Esophagus muscularis mucosa (tissue), 4 donors: ENCODE measurements around the gene SEC24B. TPM values are rescaled to one million over a fixed set of nuclear protein-coding genes. Genes with fewer than 3 reads are reported as not detected.

Source experiments
- DNase-seq: peaks from one replicate; pipeline ENCODE4 v3.0.0-alpha.2; 2017; ENCODE audit errors: extremely low spot score
- H3K27ac ChIP-seq, 4 donors: fragments of 200-600 bp; sonication (generic); replicated peaks in 1 of 4; 1 replicate in 3 of 4; 2 replicates in 1 of 4; pipeline ENCODE4 v1.5.1; 2016 to 2019; ENCODE audit warnings: mild to moderate bottlenecking in 1 of 4
- H3K27me3 ChIP-seq, 4 donors: fragments of 200-600 bp; sonication (generic); one replicate each; pipeline versions ENCODE4 v1.5.1 to v1.6.0; 2016 to 2019
- H3K36me3 ChIP-seq, 4 donors: fragments of 200-600 bp; sonication (generic); one replicate each; pipeline ENCODE4 v1.5.1; 2016 to 2019
- H3K4me1 ChIP-seq, 4 donors: fragments of 200-600 bp; sonication (generic); one replicate each; pipeline ENCODE4 v1.5.1; 2016 to 2019
- H3K4me3 ChIP-seq, 4 donors: fragments of 200-600 bp; sonication (generic); 1 replicate in 2 of 4; 2 replicates in 2 of 4; pipeline ENCODE4 v1.5.1; 2016 to 2019; ENCODE audit warnings: mild to moderate bottlenecking in 4 of 4, moderate library complexity in 1 of 4
- H3K9me3 ChIP-seq, 4 donors: fragments of 200-600 bp; sonication (generic); 1 replicate in 3 of 4; 2 replicates in 1 of 4; pipeline ENCODE4 v1.5.1; 2016 to 2019
- EP300 ChIP-seq: sonication (generic); formaldehyde crosslinking; IDR thresholded peaks from one replicate; pipeline ENCODE4 v1.6.1; 2017; ENCODE audit warnings: antibody characterized with exemption
- POLR2A ChIP-seq: fragments of 450-650 bp; IDR thresholded peaks from one replicate; pipeline ENCODE4 v1.6.1; 2017; ENCODE audit warnings: antibody characterized with exemption, moderate library complexity, mild to moderate bottlenecking, low read depth
- POLR2AphosphoS5 ChIP-seq, 2 donors: sonication (generic); formaldehyde crosslinking; IDR thresholded peaks; one replicate each; pipeline ENCODE4 v1.6.1; 2017; ENCODE audit warnings: antibody characterized with exemption in 2 of 2
- WGBS: methylation state at CpG from one replicate; pipeline ENCODE4 v1.1.5; 2018; 5-methylcytosine and 5-hydroxymethylcytosine counted together
- intact Hi-C: fragments of 100-400 bp; cut with DNase I; formaldehyde crosslinking; loops from one replicate; pipeline ENCODE4 v1.15.1; 2023
- total RNA-seq, 4 donors: library from RNA; depleted of rRNA; stranded (reverse); fragments of >200 nt; gene quantifications; one replicate each; pipeline versions ENCODE4 v1.1.0 to v1.2.1, GENCODE V29; 2016
- TF ChIP-seq, protein P1 (sequence below), 3 experiments: fragments of 200-600 bp in 2 of 3; fragments of 450-650 bp in 1 of 3; sonication (generic) in 2 of 3; IDR thresholded peaks; one replicate each; pipeline ENCODE4 v1.5.1; 2017 to 2019; ENCODE audit warnings: antibody characterized with exemption in 3 of 3, mild to moderate bottlenecking in 2 of 3, moderate library complexity in 1 of 3

SEC24B gene
- total RNA-seq, 4 donors from 2014 or later: 34.5 to 46.5 (median 37.0) TPM

DNA sequence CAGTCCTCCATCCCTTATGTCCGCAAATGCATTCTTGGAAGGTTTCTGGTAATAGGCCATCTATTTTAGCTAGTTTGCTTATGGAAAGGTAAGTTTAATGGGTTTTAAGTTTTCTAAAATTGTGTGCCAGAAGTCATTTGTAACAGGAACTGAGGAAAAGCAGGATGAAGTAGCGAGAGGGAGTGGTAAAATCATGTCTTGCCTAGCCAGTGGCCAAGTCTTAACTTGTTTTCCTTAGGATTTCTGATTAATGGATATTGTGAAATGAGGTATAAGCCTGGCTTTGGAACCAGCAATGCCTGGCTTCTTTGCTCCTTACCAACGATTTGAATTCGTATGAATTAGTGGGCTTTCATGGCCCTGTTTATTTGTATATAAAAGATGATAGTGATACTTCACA lies 7.3 kb downstream of the SEC24B start:
- Histone ChIP-seq H3K4me3 (peak overlapping the region in 2 of 4 donors; percentile 2 to 9), H3K27me3 (no peaks in the 10 kb centered on the region), H3K36me3 (peaks cover 0 to 6% (median under 1%) of the 10 kb centered on the region in 4 donors), H3K27ac (peak overlapping the region; percentile 29 to 66 (median 56)), H3K4me1 (peaks cover 65 to 90% (median 89%) of the 10 kb centered on the region in 4 donors), H3K9me3 (no peaks in the 10 kb centered on the region)
- DNase-seq: no peak
- intact Hi-C loops: no loop called here
- TF ChIP-seq POLR2AphosphoS5 (IDR thresholded peaks at IDR 0.05) (no peak), EP300 (no peak), POLR2A (no peak)
- TF ChIP-seq, protein P1, sequence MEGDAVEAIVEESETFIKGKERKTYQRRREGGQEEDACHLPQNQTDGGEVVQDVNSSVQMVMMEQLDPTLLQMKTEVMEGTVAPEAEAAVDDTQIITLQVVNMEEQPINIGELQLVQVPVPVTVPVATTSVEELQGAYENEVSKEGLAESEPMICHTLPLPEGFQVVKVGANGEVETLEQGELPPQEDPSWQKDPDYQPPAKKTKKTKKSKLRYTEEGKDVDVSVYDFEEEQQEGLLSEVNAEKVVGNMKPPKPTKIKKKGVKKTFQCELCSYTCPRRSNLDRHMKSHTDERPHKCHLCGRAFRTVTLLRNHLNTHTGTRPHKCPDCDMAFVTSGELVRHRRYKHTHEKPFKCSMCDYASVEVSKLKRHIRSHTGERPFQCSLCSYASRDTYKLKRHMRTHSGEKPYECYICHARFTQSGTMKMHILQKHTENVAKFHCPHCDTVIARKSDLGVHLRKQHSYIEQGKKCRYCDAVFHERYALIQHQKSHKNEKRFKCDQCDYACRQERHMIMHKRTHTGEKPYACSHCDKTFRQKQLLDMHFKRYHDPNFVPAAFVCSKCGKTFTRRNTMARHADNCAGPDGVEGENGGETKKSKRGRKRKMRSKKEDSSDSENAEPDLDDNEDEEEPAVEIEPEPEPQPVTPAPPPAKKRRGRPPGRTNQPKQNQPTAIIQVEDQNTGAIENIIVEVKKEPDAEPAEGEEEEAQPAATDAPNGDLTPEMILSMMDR (IDR thresholded peaks at IDR 0.05): no peak
- 39% methylated on average over 4 of the region's 4 CpGs for WGBS

DNA sequence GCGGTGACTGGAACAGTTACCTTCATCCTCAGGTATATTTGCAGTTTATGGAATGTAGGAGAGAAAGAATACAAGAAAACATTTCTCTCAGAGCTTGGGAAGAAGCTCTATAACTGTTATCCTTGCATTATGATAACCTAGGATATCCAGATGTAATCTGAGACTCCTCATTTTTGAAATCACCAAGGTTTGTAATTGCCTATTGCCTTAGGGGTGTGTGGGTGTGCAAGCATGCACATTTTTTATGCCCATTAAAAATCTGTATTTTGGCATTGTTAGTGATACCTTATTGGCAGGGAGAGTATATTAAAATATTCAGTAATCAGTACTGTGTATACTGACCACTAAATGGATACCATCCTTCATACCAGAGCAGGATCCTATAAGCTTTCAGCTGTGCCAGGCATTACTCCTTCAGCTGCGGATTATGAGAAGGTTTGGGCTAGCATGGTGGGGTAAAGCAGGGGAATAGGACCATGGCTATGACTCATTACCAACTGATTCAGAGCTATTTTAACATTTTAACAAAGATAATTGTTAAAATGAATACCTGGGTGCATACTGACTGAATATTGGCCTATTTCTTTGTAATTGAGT lies 8.3 kb downstream of the SEC24B start:
- H3K4me3 ChIP-seq: no peak overlapping the region

DNA sequence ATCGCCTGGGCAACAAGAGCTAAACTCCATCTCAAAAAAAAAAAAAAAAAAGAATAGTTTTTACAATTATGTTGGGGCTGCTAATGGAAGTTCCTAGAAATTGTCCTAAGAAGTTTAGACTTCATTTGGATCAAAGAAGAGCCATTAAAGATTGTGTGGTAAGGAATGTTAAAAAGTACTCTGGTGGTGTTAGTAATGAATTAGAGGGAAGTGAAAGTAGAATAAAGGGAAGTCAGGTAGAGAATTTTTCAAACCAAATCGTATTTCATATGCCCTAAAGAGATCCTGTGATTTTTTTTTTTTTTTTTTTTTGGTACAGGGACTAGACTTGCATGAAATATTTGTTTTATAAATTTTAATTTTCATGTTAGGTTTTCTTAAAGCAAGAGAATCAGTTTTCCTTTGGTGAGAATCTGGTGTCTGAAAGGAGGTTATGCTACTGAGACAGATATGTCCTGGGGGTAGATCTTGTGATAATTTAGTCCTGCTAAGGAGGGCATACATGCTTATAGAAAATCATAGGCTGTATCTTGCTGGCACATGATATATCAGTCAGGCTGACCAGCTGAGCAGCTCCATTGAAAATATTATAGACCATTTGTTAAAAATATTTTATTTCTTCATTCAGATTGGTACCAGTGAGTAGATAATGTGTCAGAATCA lies 10.7 kb downstream of the SEC24B start:
- WGBS: 73% methylated on average over 2 of the region's 2 CpGs
- no peaks in the 10 kb centered on the region for H3K9me3 ChIP-seq
- H3K36me3 ChIP-seq: peaks cover 0 to 10% (median 3%) of the 10 kb centered on the region in 4 donors
- DNase-seq: no peak
- H3K27ac ChIP-seq: no peak overlapping the region
- intact Hi-C loops: no loop called here
- H3K27me3 ChIP-seq: no peaks in the 10 kb centered on the region
- no peak overlapping the region for H3K4me3 ChIP-seq
- peaks cover 42 to 65% (median 57%) of the 10 kb centered on the region in 4 donors for H3K4me1 ChIP-seq
- TF ChIP-seq POLR2A: no peak
- no peak for TF ChIP-seq POLR2AphosphoS5 (IDR thresholded peaks at IDR 0.05)
- TF ChIP-seq, protein P1 (IDR thresholded peaks at IDR 0.05): no peak
- no peak for TF ChIP-seq EP300

More for the DNA sequence above, 8.3 kb downstream of the SEC24B start:
- peaks cover 0 to 10% (median 3%) of the 10 kb centered on the region in 4 donors for H3K36me3 ChIP-seq
- H3K27me3 ChIP-seq: no peaks in the 10 kb centered on the region
- TF ChIP-seq POLR2AphosphoS5 (IDR thresholded peaks at IDR 0.05): no peak
- no peak for TF ChIP-seq EP300
- TF ChIP-seq, protein P1 (IDR thresholded peaks at IDR 0.05): no peak
- no peak for TF ChIP-seq POLR2A
- H3K27ac ChIP-seq: peak overlapping the region in 3 of 4 donors; percentile 54 to 66 (median 57)
- H3K4me1 ChIP-seq: peaks cover 55 to 80% (median 79%) of the 10 kb centered on the region in 4 donors
- intact Hi-C loops: no loop called here
- H3K9me3 ChIP-seq: no peaks in the 10 kb centered on the region
- DNase-seq: no peak
- WGBS: 86% methylated on average over 2 of the region's 2 CpGs

DNA sequence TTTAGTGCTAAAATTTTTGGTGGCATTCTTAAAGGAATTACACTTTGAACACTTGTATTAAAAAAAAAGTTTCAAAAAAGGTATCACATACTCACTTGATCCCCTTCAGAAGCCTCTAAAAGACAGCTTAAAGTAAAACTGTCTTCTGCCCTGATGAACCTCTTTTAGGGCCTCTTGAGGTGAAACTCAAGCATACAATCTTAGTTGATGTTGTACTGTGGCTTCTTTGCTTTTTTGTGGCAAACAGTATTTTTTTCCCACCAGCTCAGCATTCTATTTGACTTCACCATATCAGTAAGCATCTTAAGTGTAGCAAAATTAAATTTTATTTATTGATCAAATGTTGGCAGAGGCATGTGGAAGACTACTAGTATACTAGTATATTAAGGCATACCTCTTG lies 13.7 kb downstream of the SEC24B start:
- Histone ChIP-seq H3K27ac (no peak overlapping the region), H3K9me3 (no peaks in the 10 kb centered on the region), H3K4me3 (no peak overlapping the region), H3K36me3 (peaks cover 0 to 26% (median 10%) of the 10 kb centered on the region in 4 donors), H3K27me3 (no peaks in the 10 kb centered on the region), H3K4me1 (peaks cover 15 to 51% (median 37%) of the 10 kb centered on the region in 4 donors)
- intact Hi-C loops: no loop called here
- TF ChIP-seq EP300 (no peak), POLR2A (no peak), POLR2AphosphoS5 (IDR thresholded peaks at IDR 0.05) (no peak)
- TF ChIP-seq, protein P1 (IDR thresholded peaks at IDR 0.05): no peak
- DNase-seq: no peak
